SK-N-SH (cell line): ENCODE measurements around the gene PLLP.

Experiments
- CTCF ChIP-seq: fragments of 200-600 bp; sonication (generic); IDR thresholded peaks from 2 replicates; pipeline ENCODE4 v1.6.1; 2017; ENCODE audit warnings: antibody characterized with exemption, mild to moderate bottlenecking, moderate library complexity
- EZH2phosphoT487 ChIP-seq: fragments of 200-600 bp; sonication (generic); IDR thresholded peaks from 2 replicates; pipeline ENCODE4 v1.6.1; 2017; ENCODE audit warnings: low read depth, mixed run types, mild to moderate bottlenecking, antibody characterized with exemption, moderate library complexity, borderline replicate concordance
- GABPA ChIP-seq: IDR thresholded peaks from 2 replicates; pipeline ENCODE4 v1.4.0; 2012; ENCODE audit warnings: low read depth, mild to moderate bottlenecking
- NRF1 ChIP-seq: IDR thresholded peaks from 2 replicates; pipeline ENCODE4 v1.6.1; 2012; ENCODE audit warnings: low read depth, mild to moderate bottlenecking, low read length
- PBX3 ChIP-seq: IDR thresholded peaks from 2 replicates; pipeline ENCODE4; 2012
- POLR2AphosphoS5 ChIP-seq: IDR thresholded peaks from 2 replicates; pipeline ENCODE4 v1.6.1; 2012; ENCODE audit warnings: low read depth, low read length
- RFX5 ChIP-seq: IDR thresholded peaks from 2 replicates; pipeline ENCODE4 v1.6.1; 2012; ENCODE audit warnings: mild to moderate bottlenecking, improper control_type of control experiment, low read length
- SIN3A ChIP-seq: IDR thresholded peaks from 2 replicates; pipeline ENCODE4 v1.6.1; 2012; ENCODE audit warnings: low read depth, mild to moderate bottlenecking, low read length, moderate library complexity, borderline replicate concordance
- TAF1 ChIP-seq: IDR thresholded peaks from 2 replicates; pipeline ENCODE4 v1.6.1; 2012; ENCODE audit warnings: low read depth, mild to moderate bottlenecking, low read length, moderate library complexity, borderline replicate concordance
- TCF12 ChIP-seq: IDR thresholded peaks from 2 replicates; pipeline ENCODE4 v1.4.0; 2012
- YY1 ChIP-seq: IDR thresholded peaks from 2 replicates; pipeline ENCODE4 v1.4.0; 2012; ENCODE audit warnings: low read depth, mild to moderate bottlenecking
- ZBTB33 ChIP-seq: IDR thresholded peaks from 2 replicates; pipeline ENCODE4 v1.4.0; 2012; ENCODE audit warnings: low read depth, borderline replicate concordance
- TF ChIP-seq, protein P1 (sequence below): fragments of 150-350 bp; IDR thresholded peaks from 2 replicates; pipeline ENCODE4 v1.6.1; 2017; ENCODE audit warnings: antibody characterized with exemption, low read length, low read depth, borderline replicate concordance
- TF ChIP-seq, protein P2 (sequence below): IDR thresholded peaks from 2 replicates; pipeline ENCODE4 v1.6.1; 2012; ENCODE audit warnings: mild to moderate bottlenecking, low read depth, low read length, moderate library complexity

- TF ChIP-seq CTCF: no peak
- TF ChIP-seq GABPA: no peak
- TF ChIP-seq PBX3: no peak
- no peak for TF ChIP-seq EZH2phosphoT487
- no peak for TF ChIP-seq POLR2AphosphoS5
- TF ChIP-seq NRF1: no peak
- TF ChIP-seq ZBTB33: no peak
- no peak for TF ChIP-seq RFX5
- no peak for TF ChIP-seq TAF1
- TF ChIP-seq, protein P1, sequence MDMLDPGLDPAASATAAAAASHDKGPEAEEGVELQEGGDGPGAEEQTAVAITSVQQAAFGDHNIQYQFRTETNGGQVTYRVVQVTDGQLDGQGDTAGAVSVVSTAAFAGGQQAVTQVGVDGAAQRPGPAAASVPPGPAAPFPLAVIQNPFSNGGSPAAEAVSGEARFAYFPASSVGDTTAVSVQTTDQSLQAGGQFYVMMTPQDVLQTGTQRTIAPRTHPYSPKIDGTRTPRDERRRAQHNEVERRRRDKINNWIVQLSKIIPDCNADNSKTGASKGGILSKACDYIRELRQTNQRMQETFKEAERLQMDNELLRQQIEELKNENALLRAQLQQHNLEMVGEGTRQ: no peak
- no peak for TF ChIP-seq TCF12
- TF ChIP-seq YY1: no peak
- TF ChIP-seq, protein P2, sequence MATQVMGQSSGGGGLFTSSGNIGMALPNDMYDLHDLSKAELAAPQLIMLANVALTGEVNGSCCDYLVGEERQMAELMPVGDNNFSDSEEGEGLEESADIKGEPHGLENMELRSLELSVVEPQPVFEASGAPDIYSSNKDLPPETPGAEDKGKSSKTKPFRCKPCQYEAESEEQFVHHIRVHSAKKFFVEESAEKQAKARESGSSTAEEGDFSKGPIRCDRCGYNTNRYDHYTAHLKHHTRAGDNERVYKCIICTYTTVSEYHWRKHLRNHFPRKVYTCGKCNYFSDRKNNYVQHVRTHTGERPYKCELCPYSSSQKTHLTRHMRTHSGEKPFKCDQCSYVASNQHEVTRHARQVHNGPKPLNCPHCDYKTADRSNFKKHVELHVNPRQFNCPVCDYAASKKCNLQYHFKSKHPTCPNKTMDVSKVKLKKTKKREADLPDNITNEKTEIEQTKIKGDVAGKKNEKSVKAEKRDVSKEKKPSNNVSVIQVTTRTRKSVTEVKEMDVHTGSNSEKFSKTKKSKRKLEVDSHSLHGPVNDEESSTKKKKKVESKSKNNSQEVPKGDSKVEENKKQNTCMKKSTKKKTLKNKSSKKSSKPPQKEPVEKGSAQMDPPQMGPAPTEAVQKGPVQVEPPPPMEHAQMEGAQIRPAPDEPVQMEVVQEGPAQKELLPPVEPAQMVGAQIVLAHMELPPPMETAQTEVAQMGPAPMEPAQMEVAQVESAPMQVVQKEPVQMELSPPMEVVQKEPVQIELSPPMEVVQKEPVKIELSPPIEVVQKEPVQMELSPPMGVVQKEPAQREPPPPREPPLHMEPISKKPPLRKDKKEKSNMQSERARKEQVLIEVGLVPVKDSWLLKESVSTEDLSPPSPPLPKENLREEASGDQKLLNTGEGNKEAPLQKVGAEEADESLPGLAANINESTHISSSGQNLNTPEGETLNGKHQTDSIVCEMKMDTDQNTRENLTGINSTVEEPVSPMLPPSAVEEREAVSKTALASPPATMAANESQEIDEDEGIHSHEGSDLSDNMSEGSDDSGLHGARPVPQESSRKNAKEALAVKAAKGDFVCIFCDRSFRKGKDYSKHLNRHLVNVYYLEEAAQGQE: no peak
- no peak for TF ChIP-seq SIN3A
Observed at GRCh38 chr16:57307365-57307764, 22.9 kb upstream of the PLLP start.
